ENCODE results near the gene NCOA7.
"Not testable (repeated sequence)": the region's sequence is repeated elsewhere in the genome, so short reads cannot be mapped to it uniquely, and the experiment has no call there.

NCOA7 gene

DNA sequence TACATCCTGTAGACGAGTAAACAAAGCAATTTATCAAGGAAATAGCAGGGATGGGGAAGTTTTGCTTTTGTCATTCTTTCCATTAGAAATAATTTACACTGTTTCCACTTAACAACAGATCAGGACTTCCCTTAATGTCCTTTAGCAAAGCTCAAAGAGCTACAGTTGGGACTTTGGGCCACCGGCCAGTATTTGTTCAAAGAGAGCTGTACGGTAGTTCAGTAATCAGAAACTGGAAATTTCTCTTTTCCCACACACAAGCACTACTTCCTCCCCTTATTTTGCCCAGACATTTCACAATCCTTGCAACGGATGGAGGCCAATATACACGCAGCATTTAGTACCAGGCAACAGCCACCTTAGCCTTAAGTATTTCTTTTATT lies 153.7 kb downstream of the NCOA7 start:
- no peak overlapping the region for H3K27ac ChIP-seq (ENCODE audit: insufficient read depth, low read depth, low read length, poor library complexity, severe bottlenecking)
- H3K4me1 ChIP-seq (ENCODE audit: control insufficient read depth, insufficient read depth, low read length): no peaks in the 10 kb centered on the region

DNA sequence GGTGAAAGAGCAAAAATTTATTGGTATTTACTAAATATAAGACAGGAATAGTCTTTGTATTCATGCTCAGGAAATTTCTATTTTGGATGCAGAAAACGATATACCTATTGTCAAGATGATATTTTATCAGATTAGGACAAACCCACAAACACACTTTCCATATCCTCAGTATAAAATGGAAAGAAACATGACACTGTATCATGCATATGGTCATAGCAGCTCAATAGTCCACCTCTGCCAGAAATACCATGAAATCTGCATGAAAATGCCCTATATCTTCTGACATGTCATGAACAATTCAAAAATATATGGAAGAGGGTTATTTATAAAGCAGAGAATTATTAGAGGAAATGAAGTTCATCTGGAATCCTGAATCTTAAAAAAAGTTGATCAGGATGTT lies 154.1 kb downstream of the NCOA7 start:
- 100% methylated on average over 1 of the region's 1 CpG; no CpG with 5 or more reads in 1 of the 2 experiments for WGBS, 2 experiments
- Histone ChIP-seq H3K4me1 (ENCODE audit: control insufficient read depth, insufficient read depth, low read length) (no peaks in the 10 kb centered on the region), H3K27ac (ENCODE audit: insufficient read depth, low read depth, low read length, poor library complexity, severe bottlenecking) (no peak overlapping the region), H3K27me3 (ENCODE audit: control insufficient read depth, insufficient read depth, low read length, poor library complexity, severe bottlenecking) (no peaks in the 10 kb centered on the region), H3K36me3 (ENCODE audit: control insufficient read depth, insufficient read depth, low read length) (no peaks in the 10 kb centered on the region), H3K4me3 (ENCODE audit: insufficient read depth, low read depth, low read length) (no peak overlapping the region), H3K9me3 (ENCODE audit: control insufficient read depth, low read length) (no peaks in the 10 kb centered on the region)

More for the DNA sequence above, 153.7 kb downstream of the NCOA7 start:
- no peaks in the 10 kb centered on the region for H3K27me3 ChIP-seq (ENCODE audit: control insufficient read depth, insufficient read depth, low read length, poor library complexity, severe bottlenecking)
- H3K36me3 ChIP-seq (ENCODE audit: control insufficient read depth, insufficient read depth, low read length): no peaks in the 10 kb centered on the region
- WGBS, 2 experiments: 86 to 89% methylated on average over 5 of the region's 5 CpGs
- no peaks in the 10 kb centered on the region for H3K9me3 ChIP-seq (ENCODE audit: control insufficient read depth, low read length)
- no peak overlapping the region for H3K4me3 ChIP-seq (ENCODE audit: insufficient read depth, low read depth, low read length)

DNA sequence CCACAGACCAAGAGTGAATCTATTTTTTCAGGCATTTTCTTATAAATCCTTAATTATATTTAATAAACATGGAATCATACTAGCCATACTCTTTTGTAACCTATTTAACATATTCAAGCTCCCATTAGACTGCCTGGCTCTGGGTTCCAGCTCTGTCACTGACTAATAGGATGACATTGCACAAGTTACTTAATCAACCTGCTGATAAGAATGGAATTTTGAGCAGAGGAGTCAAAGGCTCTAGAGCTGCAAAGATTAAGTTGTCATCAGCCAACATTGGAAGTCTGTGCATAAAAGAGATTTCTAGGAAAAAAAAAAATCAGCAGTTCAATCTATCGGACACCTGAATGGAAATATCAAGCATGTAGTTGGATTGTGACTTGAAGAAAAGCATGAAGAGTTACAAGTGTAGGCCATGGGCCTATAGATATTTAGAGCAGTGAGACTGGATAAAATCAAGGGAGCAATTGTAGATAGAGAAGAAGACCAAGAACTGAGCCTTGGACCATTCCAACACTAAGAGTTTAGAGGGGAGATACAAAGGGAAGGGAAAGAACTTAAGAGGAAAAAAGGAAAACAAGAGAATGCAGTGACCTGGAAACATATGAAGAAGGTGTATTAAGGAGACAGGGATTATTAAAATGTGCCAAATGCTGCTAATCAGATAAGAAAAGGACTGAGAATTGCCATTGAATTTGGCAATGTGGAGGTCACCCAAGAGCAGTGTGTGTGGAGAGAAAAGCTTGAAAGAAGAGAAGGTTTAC lies 154.8 kb downstream of the NCOA7 start:
- 96 to 98% methylated on average over 1 of the region's 1 CpG for WGBS, 2 experiments
- H3K27ac ChIP-seq (ENCODE audit: insufficient read depth, low read depth, low read length, poor library complexity, severe bottlenecking): no peak overlapping the region
- no peaks in the 10 kb centered on the region for H3K27me3 ChIP-seq (ENCODE audit: control insufficient read depth, insufficient read depth, low read length, poor library complexity, severe bottlenecking)
- H3K4me1 ChIP-seq (ENCODE audit: control insufficient read depth, insufficient read depth, low read length): no peaks in the 10 kb centered on the region
- no peaks in the 10 kb centered on the region for H3K9me3 ChIP-seq (ENCODE audit: control insufficient read depth, low read length)
- H3K4me3 ChIP-seq (ENCODE audit: insufficient read depth, low read depth, low read length): no peak overlapping the region
- H3K36me3 ChIP-seq (ENCODE audit: control insufficient read depth, insufficient read depth, low read length): no peaks in the 10 kb centered on the region

DNA sequence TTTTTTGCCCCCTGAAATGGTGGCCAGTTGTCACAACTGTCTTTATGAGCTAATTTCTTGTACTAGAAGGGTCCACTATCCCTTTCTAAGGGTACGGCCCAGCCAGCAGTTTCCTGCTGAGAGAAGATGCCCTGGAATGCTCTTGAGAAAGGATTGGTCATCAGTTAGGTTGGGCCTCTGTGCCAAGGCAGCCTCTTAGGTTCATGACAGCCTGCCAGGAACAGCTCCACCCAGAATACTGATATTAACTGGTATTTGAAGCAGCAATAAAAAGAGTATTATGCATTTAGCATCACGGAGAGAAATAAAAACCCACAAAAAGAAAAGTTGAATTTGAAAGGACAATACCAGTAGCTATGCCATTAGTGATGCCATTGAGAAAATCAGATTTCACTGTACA lies 156.9 kb downstream of the NCOA7 start:
- Histone ChIP-seq H3K4me3 (ENCODE audit: insufficient read depth, low read depth, low read length) (no peak overlapping the region), H3K4me1 (ENCODE audit: control insufficient read depth, insufficient read depth, low read length) (no peaks in the 10 kb centered on the region), H3K36me3 (ENCODE audit: control insufficient read depth, insufficient read depth, low read length) (no peaks in the 10 kb centered on the region), H3K27me3 (ENCODE audit: control insufficient read depth, insufficient read depth, low read length, poor library complexity, severe bottlenecking) (no peaks in the 10 kb centered on the region), H3K9me3 (ENCODE audit: control insufficient read depth, low read length) (no peaks in the 10 kb centered on the region), H3K27ac (ENCODE audit: insufficient read depth, low read depth, low read length, poor library complexity, severe bottlenecking) (no peak overlapping the region)
- 83% methylated on average over 1 to 2 of the region's 2 CpGs for WGBS, 2 experiments

DNA sequence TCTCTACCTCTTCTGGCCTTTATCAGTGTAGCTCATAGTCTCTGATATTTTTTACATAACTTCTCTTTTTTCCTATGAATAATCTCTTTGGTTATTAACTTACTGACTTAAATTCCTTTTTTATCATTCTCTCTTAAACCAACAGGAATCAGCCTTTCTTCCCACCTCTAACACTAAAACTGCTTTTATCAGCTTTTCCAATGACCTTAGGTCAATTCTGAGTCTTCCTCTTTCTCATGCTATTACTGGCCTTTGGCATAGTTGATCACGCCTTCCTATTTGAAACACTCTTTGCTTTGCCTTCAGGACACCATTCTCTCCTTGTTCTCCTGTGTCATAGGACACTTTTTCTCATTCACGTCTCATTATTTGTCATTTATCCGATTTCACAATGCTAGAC lies 157.7 kb downstream of the NCOA7 start:
- Histone ChIP-seq H3K36me3 (ENCODE audit: control insufficient read depth, insufficient read depth, low read length) (no peaks in the 10 kb centered on the region), H3K27ac (ENCODE audit: insufficient read depth, low read depth, low read length, poor library complexity, severe bottlenecking) (no peak overlapping the region), H3K4me1 (ENCODE audit: control insufficient read depth, insufficient read depth, low read length) (no peaks in the 10 kb centered on the region), H3K4me3 (ENCODE audit: insufficient read depth, low read depth, low read length) (no peak overlapping the region), H3K9me3 (ENCODE audit: control insufficient read depth, low read length) (no peaks in the 10 kb centered on the region), H3K27me3 (ENCODE audit: control insufficient read depth, insufficient read depth, low read length, poor library complexity, severe bottlenecking) (no peaks in the 10 kb centered on the region)
- 89% methylated on average over 3 of the region's 3 CpGs for WGBS, 2 experiments

DNA sequence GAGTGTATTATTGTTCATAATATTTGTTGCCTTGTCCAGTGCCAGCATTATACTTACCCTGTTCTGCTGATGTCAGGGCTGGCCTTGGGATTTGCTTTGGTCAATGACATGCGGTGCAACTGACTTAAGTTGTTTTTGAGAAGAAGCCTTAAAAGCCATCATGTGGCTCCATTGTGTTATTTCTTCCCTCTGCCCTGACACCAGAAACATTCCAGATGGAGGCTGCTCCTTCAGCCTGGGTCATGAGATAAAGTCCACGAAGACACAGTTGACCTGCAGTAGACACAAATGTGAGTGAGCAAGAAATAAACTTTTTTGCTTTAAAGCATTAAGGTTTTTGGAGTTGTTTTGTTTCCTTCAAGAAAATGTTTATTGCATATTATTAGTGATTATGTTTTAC lies 158.3 kb downstream of the NCOA7 start:
- no peaks in the 10 kb centered on the region for H3K9me3 ChIP-seq (ENCODE audit: control insufficient read depth, low read length)
- no peaks in the 10 kb centered on the region for H3K27me3 ChIP-seq (ENCODE audit: control insufficient read depth, insufficient read depth, low read length, poor library complexity, severe bottlenecking)
- H3K36me3 ChIP-seq (ENCODE audit: control insufficient read depth, insufficient read depth, low read length): no peaks in the 10 kb centered on the region
- H3K4me1 ChIP-seq (ENCODE audit: control insufficient read depth, insufficient read depth, low read length): no peaks in the 10 kb centered on the region
- no peak overlapping the region for H3K4me3 ChIP-seq (ENCODE audit: insufficient read depth, low read depth, low read length)
- H3K27ac ChIP-seq (ENCODE audit: insufficient read depth, low read depth, low read length, poor library complexity, severe bottlenecking): no peak overlapping the region
- WGBS, 2 experiments: 92 to 97% methylated on average over 2 of the region's 2 CpGs

DNA sequence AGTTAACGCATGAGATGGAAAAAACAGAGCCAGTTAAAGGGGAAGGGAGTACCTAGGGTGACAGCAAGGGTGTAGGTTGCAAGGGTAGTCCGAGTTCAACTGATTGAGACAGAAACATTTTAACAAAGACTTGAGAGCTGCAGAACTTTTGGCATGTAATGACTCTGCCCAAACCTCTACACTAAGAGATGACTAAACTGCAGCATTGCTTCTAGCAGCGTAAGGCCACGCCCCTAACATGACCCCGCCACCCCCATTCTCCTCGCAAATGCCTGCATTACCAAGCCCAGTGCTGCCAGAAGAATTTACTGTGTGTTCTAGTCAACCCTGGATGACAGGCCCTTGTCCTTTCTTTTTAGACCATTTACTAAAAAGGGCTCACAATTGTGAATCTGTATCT lies 159.5 kb downstream of the NCOA7 start:
- Histone ChIP-seq H3K4me1 (ENCODE audit: control insufficient read depth, insufficient read depth, low read length) (no peaks in the 10 kb centered on the region), H3K4me3 (ENCODE audit: insufficient read depth, low read depth, low read length) (no peak overlapping the region), H3K27me3 (ENCODE audit: control insufficient read depth, insufficient read depth, low read length, poor library complexity, severe bottlenecking) (peaks cover 3% of the 10 kb centered on the region), H3K27ac (ENCODE audit: insufficient read depth, low read depth, low read length, poor library complexity, severe bottlenecking) (no peak overlapping the region), H3K9me3 (ENCODE audit: control insufficient read depth, low read length) (no peaks in the 10 kb centered on the region), H3K36me3 (ENCODE audit: control insufficient read depth, insufficient read depth, low read length) (no peaks in the 10 kb centered on the region)
- WGBS, 2 experiments: 72 to 76% methylated on average over 6 of the region's 6 CpGs

DNA sequence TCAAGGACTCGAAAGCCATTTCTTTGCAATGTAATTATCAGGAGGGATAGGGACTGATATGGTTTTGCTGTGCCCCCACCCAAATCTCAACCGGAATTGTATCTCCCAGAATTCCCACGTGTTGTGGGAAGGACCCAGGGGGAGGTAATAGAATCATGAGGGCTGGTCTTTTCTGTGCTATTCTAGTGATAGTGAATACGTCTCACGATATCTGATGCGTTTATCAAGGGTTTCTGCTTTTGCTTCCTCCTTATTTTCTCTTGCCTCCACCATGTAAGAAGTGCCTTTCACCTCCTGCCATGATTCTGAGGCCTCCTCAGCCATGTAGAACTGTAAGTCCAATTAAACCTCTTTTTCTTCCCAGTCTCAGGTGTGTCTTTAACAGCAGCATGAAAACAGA lies 160.0 kb downstream of the NCOA7 start:
- not testable (repeated sequence) for H3K4me3 ChIP-seq (ENCODE audit: insufficient read depth, low read depth, low read length); H3K27me3 ChIP-seq (ENCODE audit: control insufficient read depth, insufficient read depth, low read length, poor library complexity, severe bottlenecking); H3K27ac ChIP-seq (ENCODE audit: insufficient read depth, low read depth, low read length, poor library complexity, severe bottlenecking); H3K9me3 ChIP-seq (ENCODE audit: control insufficient read depth, low read length); H3K4me1 ChIP-seq (ENCODE audit: control insufficient read depth, insufficient read depth, low read length); H3K36me3 ChIP-seq (ENCODE audit: control insufficient read depth, insufficient read depth, low read length)
- 82 to 83% methylated on average over 6 of the region's 6 CpGs for WGBS, 2 experiments

DNA sequence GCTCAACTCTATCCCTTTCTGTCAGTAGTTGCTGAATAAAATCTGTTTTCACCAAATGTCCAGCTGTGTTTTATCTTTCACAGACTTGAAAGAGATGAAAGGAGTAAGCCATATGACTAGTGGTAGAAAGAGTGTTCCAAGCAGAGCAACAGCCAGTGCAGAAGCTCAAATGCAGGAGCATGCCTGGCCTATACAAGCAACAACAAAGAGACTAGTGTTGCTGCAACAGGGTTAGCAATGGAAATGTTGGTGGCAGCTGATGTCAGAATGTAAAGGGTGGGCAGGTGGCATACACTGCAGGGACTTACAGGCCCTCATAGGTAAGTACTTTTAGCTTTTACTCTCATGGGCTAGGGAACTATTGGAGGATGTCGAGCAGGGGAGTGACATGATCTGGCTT lies 160.6 kb downstream of the NCOA7 start:
- Histone ChIP-seq H3K27me3 (ENCODE audit: control insufficient read depth, insufficient read depth, low read length, poor library complexity, severe bottlenecking) (peaks cover 4% of the 10 kb centered on the region), H3K9me3 (ENCODE audit: control insufficient read depth, low read length) (no peaks in the 10 kb centered on the region), H3K4me1 (ENCODE audit: control insufficient read depth, insufficient read depth, low read length) (no peaks in the 10 kb centered on the region), H3K4me3 (ENCODE audit: insufficient read depth, low read depth, low read length) (no peak overlapping the region), H3K36me3 (ENCODE audit: control insufficient read depth, insufficient read depth, low read length) (no peaks in the 10 kb centered on the region), H3K27ac (ENCODE audit: insufficient read depth, low read depth, low read length, poor library complexity, severe bottlenecking) (no peak overlapping the region)
- 84 to 93% methylated on average over 1 of the region's 1 CpG for WGBS, 2 experiments

DNA sequence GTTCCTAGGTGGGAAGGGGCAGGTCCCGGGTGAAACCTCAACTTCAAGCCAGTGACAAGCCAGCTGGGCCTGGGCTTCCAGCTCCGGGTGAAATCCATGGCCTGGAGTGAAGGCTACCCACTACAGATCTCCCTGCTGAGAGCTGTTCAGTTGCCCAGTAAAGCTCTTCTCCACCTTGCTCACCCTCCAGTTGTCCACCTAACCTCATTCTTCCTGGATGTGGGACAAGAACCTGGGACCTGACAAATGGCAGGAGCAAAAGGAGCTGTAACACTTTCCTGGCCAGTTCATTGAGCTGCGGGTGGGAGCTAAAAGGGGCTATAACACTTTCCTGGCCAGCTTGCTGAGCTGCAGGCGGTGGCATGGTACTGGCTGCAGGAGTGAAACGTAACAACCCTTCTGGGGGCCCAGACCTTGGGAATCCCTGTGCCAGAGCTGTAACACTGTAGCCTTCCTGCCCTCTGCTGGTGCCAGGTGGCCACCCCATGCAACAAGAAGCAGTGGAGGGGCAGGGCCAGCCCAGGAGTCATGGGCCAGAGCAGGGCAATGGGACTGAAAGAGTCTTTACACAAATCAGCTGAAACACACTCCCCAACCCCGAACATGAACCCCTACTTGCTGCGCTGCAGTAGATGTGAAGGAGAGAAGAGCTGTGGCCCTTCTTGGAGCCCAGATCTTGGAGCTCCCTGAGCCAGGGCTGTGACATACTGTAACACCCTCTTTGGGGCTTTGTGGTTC lies 162.2 kb downstream of the NCOA7 start:
- H3K9me3 ChIP-seq (ENCODE audit: control insufficient read depth, low read length): no peaks in the 10 kb centered on the region
- H3K4me3 ChIP-seq (ENCODE audit: insufficient read depth, low read depth, low read length): no peak overlapping the region
- H3K36me3 ChIP-seq (ENCODE audit: control insufficient read depth, insufficient read depth, low read length): no peaks in the 10 kb centered on the region
- H3K4me1 ChIP-seq (ENCODE audit: control insufficient read depth, insufficient read depth, low read length): no peaks in the 10 kb centered on the region
- H3K27me3 ChIP-seq (ENCODE audit: control insufficient read depth, insufficient read depth, low read length, poor library complexity, severe bottlenecking): peaks cover 4% of the 10 kb centered on the region
- 90 to 92% methylated on average over 7 of the region's 7 CpGs for WGBS, 2 experiments
- H3K27ac ChIP-seq (ENCODE audit: insufficient read depth, low read depth, low read length, poor library complexity, severe bottlenecking): no peak overlapping the region

Data from ectodermal cell (in vitro differentiated cells).